HG03571 (cell line): ENCODE measurements around the gene CCDC85C.

Source experiments
- ATAC-seq: cut with Tn5 transposase; IDR thresholded peaks from one replicate; pipeline ENCODE4 v1.9.1; 2021; ENCODE audit not compliant: unreplicated experiment

CCDC85C gene

DNA sequence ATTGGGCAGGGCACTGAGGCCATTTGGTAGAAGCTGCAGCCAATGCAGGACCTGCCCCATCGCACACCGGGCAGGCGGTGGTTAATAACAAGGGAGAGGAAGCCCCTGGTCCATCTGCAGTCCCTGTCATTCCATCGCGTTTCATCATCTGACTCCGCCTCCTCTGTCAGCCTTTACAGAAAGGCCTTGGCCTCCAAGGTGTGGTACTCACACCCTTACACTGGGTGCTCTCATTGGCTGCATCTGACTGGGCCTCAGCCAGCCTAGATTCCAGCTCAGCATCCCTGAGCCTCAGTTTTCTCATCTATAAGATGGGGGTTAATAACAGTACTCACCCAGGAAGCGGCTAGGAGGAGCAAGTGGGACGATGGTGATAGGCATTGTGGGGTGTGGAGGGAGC is 26.2 kb upstream of the CCDC85C start:
- no peak for ATAC-seq

DNA sequence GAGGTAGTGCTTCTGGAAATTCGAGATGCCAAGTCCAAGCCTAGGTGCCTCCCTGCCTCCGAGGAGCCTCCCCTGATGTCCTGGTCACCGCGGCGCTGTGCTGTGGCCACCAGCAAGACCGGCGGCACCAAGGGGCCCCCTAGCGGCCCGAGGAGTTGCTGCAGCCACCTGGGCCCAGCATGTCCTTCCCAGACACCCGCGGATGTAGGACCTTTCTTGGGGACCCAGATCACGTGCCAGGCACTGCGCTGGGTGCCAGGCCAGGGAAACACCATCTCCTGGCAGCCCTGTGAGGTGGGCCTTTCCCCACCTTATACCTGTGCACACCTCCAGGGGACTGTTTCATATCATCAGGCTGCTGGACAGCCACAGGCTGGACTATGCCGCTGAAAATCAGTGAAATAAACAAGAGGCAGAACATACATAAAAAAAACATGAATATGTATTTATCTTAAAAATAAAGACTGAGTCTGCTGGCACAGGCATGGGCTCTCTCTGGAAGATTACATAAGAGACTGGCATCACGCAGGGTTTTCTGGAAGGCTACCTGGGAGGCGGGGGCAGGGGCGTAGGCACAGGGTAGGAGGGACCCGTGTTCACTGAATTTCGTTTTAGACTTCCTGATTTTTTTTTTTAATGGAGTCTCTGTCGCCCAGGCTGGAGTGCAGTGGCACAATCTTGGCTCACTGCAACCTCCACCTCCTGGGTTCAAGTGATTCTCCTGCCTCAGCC is 25.0 kb upstream of the CCDC85C start:
- peak; percentile 73 for ATAC-seq

DNA sequence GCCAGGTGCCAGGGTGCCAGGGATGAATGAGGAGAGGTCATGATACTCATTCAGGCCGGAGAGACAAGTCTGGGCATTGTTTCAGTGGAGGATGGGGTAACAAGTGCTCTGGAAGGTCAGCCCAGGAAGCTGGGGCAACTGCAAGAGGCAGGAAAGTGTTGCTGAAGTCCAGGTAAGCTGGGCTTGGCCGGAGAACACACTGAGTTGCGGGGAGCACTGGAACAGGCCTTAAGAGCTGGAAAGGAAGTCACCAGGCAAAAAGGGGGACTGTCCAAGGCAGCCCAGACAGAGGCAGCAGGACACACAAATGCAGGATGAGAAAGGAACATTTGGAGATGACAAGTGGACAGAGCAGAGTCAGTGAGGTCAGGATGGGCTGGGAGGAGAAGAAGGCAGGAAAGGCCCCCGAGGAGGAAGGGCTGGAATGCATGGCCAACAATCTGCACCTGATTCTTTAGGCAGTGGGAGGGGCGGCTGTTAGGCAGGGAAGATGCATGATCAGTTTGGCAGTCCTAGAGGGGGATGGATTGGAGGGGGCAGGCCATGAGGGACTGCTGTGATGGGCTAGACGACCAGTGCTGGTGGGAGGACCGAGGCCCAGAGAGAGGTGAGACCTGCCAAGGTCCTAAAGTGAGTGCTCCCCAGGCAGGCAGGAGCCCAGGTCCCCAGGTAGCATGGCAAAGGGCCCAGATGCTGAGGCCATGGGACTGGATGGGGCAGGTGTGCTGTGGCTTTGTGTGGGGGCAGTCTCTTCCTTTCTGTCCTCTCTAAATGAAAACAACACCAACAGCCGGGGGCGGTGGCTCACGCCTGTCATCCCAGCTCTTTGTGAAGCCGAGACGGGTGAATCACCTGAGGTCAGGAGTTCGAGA is 23.7 kb upstream of the CCDC85C start:
- ATAC-seq = no peak

DNA sequence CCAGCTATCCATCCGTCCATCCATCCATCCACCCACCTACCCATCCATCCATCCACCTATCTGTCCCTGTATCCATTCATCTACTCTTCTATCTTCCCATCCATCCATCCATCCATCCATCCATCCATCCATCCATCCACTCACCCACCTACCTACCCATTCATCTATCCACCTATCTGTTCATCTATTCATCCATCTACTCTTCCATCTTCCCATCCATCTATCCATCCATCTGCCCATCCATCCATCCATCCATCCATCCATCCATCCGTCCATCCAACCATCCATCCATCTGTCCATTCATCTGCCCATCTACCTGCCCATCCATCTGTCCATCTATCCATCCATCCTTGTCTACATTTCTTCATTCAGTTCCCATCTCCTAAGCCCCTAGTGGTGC is 23.1 kb upstream of the CCDC85C start:
- no peak for ATAC-seq

- no peak for ATAC-seq
Observed at GRCh38 chr14:99626041-99626648, 22.1 kb upstream of the CCDC85C start.

- no peak for ATAC-seq
Observed at GRCh38 chr14:99625476-99625875, 21.5 kb upstream of the CCDC85C start.

DNA sequence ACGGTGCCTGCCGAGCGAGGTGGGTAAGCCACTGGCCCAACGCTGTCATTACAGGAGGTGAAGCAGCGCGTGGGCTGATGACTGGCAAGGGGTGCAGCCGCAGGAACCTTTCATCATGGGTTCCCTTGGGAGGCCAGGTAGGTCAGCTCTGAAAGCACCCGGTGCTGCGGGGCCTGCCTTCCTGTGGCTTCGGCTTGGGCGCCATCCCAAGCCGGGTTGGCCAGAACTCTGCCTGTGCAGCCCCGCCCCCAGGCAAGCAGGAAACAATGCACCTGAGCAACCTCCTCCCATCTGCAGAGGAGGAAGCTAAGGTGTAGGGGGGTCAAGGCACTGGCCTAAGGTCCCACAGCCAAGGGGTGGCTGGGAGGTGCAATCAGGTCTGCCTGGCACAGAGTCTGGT is 21.0 kb upstream of the CCDC85C start:
- no peak for ATAC-seq

GRCh38 chr14:99624024-99624423 is 20.0 kb upstream of the CCDC85C start:
- no peak for ATAC-seq

GRCh38 chr14:99621948-99622347 is 17.9 kb upstream of the CCDC85C start:
- ATAC-seq = no peak

GRCh38 chr14:99619835-99620834 is 16.1 kb upstream of the CCDC85C start:
- no peak for ATAC-seq

- ATAC-seq = no peak
Observed at GRCh38 chr14:99616832-99617800, 13.1 kb upstream of the CCDC85C start.

DNA sequence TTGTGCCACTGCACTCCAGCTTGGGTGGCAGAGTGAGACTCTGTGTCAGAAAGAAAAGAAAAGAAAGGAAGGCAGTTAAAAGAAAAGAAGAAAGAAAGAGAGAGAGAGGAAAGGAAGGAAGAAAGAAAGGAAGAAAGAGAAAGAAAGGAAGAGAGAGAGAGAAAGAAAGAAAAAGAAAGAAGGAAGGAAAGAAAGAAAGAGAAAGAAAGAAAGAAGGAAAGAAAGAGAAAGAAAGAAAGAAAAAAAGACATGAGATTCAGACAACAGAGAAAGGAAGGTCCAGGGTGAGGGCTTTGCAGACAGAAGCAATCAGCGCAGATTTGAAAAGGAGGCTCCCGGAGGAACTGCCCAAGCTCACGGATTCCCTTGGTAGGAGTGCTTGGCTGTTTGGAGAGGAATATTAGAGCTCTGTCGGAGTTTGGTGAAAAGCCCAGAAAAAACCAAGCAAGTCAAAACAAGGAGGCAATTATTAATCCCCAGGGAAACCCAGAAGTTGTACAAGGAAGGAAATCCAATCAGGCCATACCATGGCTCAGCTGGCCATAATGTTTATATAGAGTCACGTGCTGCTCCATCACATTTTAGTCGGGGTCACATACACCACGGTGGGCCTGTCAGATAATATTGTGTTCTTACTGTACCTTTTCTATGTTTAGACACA is 11.6 kb upstream of the CCDC85C start:
- no peak for ATAC-seq

GRCh38 chr14:99612738-99613330 is 8.8 kb upstream of the CCDC85C start:
- no peak for ATAC-seq

DNA sequence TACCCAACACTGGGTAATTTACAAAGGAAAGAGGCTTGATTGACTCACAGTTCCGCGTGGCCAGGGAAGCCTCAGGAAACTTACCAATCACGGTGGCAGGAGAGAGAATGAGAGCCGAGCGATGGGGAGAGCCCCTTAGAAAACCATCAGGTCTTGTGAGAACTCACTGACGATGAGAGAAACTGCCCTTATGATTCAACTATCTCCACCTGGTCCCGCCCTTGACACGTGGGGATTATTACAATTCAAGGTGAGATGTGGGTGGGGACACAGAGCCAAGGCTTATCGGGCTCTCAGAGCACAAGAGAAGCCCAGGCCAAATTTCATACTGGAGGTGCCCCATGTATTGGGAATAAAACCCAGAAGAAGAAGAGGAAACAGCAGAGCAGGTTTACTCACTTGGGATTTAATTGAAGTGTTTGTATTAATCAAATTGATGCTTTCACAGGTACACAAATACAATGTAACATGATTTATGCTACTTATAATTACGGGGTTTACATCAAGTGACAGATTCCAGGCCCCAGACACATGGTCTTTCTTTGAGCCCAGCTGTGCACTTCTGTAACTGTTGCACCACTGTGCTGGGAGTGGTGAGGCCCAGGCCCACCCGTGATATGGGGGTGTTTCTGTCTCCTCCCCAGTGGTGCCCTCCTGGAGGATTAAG is 8.2 kb upstream of the CCDC85C start:
- ATAC-seq = no peak

DNA sequence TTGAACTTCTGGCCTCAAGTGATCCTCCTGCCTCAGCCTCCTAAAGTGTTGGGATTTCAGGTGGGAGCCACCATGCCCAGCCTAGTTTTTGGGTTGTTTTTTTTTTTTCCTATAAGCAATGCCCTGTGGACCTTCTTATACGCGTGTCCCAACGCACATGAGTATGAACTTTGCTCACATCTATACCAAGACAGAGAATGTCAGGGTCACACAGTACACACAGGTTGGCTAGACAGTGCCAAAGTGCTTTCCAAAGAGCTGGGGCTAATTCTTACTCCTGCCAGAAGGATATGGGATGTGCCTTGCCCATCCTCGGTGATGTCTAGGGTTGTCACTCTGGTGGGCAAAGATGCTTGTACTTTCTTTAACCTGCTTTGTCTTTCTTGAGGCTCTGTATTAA is 7.6 kb upstream of the CCDC85C start:
- ATAC-seq = no peak

GRCh38 chr14:99609245-99610170 is 5.5 kb upstream of the CCDC85C start:
- ATAC-seq = no peak

GRCh38 chr14:99608591-99608990 is 4.6 kb upstream of the CCDC85C start:
- no peak for ATAC-seq
